Left renal pelvis (tissue), 4 donors: ENCODE measurements around the gene RAB8B. TPM values are rescaled to one million over a fixed set of nuclear protein-coding genes. Genes with fewer than 3 reads are reported as not detected.
"Not testable (repeated sequence)": the region's sequence is repeated elsewhere in the genome, so short reads cannot be mapped to it uniquely, and the experiment has no call there.

ENCODE experiments used
- DNase-seq, 4 donors: peaks; one replicate each; pipeline ENCODE4 v3.0.0-alpha.2; 2013; ENCODE audit warnings: low read depth in 4 of 4, low spot score in 3 of 4
- polyA plus RNA-seq, 4 donors: library from polyadenylated mRNA; unstranded; fragments of 120-200 nt; gene quantifications; one replicate each; pipeline ENCODE4 v1.2.1, GENCODE V29; 2013; ENCODE audit not compliant: insufficient read length in 4 of 4

The RAB8B gene
- polyA plus RNA-seq, 4 donors, result 28.1 to 41.2 (median 34.8) TPM

DNA sequence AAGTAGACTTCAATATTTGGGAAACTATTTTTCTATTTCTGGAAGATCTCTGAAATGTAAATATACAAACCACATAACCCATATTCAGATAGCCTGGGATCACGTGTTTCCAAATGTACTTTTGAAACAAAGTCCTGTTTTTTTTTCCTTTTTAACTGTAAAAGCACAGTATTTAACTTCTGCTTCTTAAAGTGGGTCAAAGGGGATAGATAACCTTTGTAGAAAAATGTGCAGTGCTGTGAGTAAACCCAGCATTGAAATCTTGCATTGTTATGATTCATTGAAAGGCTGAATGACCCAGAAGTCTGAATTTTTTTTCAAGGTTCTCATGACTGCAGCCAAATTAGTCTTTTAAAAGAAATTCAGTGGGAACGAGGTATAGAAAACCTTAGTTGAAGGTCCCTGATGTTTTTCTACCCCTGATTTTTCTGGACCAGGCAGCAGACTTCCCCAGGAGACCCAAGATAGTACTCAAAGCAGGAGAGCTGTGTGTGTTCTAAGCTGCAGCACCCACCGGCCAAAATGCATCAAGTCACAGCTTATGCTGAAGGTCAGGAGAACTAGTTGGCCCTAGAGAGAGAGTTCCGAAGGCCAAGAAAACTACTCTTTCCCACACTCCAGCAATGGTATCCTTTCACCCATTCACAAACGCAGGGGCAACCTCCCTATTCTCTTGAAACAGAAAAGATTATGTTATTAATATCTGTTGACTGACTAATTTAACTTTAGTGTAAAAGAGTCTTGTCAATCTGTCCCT, 44.4 kb downstream of the RAB8B start:
- DNase-seq, result no peak

DNA sequence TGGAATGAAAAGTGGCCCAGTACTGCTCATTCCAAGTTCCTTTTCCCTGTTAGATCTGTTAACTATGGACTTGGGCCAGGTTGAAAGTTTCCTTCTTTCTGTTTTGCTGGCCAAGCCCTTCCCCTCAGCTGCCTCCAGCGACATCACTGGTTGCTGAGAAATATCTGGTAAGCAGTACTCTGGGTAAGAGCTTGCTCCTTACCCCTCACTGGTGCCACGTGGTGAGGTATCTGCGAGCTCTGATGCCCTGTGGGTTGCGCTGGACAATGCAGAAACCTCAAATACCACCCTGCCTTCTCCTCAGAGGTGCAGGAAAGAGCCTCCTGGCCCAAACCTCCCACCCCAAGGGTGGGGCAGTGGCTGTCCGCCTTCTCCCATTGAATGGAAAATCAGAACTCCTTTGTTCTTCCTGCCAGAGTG, 45.1 kb downstream of the RAB8B start:
- no peak for DNase-seq

DNA sequence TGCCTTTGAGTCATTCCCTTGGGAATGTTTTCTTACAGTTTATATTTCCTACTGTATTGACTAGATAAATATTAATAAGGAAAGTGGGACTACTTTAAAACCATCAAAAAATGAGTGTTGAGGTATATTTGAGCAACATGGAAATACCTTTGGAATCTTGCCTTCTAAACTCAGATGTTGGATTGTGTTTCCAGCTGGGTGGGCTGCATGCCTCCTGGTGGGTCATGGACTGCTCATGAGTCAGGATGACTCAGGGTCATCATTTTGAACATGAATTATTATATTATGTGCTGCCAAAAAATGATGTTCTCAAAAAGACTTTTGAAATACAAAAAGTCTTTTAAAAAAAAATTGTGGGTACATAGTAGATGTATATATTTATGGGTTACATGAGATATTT, 46.9 kb downstream of the RAB8B start:
- DNase-seq, result no peak

DNA sequence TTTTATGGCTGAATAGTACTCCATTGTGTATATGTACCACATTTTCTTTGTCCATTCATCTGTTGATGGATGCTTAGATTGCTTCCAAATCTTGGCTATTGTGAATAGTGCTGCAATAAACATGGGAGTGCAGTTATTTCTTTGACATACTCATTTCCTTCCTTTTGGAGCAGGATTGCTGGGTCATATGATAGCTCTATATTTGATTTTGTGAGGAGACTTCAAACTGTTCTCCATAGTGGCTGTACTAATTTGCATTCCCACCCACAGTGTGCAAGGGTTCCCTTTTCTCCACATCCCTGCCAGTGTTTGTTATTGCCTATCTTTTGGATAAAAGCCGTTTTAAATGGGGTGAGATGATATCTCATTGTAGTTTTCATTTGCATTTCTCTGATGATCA, 47.7 kb downstream of the RAB8B start:
- not testable (repeated sequence) for DNase-seq

DNA sequence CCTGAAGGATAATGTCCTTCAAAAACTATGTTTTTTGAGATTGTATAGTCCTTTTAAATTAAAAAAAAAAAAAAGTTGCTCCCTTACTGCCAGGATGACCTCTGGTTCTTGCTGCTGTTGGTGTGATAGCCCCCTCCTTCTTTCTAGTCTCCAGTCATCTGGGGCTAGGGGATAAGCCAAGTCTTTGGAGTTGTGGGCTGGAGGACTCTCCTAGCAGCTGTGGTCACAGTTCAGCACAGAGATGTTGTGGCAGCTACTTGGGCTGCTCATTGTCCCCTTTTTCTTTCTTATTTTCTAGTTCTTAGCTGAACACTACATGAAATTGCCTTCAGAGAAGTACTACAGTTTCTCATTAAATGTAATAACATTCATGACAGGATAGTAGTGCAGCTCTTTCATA, 48.8 kb downstream of the RAB8B start:
- DNase-seq, result no peak

DNA sequence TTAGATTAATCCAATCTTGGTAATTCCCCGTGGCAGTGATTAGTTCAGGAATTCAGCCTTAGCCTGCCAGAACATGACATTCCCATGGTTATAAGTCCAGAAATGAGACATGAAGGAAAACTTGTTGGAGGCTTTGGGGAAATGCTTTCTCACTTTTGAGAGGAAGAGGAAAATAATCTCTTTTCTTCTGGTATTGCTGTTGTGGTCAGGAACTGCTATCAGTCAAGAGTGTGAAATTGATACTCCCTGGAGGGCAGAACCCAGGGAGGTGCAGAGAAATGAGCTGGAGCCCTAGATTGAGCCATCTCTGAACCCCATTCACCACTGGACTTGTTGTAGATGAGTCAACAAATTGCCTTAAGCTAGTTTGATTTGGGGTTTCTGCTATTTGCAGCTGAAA, 49.4 kb downstream of the RAB8B start:
- no peak for DNase-seq

DNA sequence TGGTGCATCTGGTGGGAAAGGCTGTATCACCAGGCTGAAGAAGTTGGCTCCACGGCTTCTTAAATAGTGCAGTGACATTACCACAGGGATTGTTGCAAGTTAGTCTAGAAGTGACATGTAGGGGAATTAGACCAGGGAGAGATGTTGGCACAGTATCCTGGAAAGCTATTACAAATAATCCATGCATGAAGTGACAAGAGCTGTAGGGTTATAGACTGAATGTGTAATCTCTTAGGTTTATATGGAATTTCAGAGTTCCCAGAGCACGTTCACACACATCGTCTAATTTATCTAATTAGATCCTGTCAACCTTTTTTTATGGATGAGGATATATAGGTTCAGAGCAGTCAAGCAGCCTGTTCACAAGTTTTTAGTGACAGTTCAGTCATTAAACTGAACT, 50.7 kb downstream of the RAB8B start:
- no peak for DNase-seq

DNA sequence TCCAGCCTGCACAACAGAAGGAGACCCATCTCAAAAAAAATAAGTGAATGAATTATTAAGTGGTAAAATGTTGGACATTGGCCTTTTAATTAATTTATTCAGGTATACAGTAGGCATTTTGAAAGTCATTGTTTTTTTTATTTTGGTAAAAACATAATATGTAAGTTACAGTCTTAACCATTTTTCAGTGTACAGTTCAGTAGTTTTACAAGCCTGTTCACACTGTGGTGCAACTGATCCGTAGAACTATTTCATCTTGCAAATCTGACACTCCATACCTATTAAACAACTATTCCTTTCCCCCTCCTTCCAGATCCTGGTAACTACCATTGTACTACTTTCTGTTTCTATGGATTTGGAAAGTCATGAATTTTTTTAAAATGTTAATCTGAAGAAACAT, 51.9 kb downstream of the RAB8B start:
- DNase-seq, result no peak

DNA sequence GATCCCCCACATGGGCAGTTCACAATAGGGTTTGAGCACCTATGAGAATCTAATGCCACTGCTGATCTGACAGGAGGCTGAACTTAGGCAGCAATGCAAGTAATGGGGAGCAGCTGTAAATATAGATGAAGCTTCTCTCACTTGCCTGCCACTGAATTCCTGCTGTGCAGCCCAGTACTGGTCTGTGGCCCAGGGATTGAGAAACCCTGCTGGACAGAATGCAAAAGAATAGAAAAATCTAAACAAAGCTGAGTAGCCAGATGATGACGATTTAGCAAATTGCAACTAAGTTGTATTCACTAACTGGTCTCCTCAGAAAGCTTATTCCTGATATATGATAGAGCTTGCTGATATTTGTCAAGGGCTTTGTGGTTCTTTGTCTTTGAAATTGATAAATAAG, 53.7 kb downstream of the RAB8B start:
- DNase-seq, result no peak

DNA sequence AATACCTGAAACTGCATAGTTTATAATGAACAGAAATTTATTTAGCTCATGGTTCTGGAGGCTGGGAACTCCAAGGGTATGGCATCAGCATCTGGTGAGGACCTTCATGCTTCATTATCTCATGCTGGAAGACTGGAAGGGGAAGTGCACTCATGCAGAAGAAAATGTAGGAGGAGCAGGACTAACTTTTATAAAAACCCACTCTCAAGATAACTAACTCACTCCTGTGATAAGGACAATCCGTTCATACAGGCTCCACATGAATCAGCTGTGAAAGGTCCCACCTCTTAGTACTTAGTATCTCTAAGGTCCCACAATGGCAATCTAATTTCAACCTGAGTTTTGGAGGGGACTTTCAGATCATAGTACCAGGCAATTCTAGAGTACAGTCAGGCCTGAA, 54.4 kb downstream of the RAB8B start:
- no peak for DNase-seq

DNA sequence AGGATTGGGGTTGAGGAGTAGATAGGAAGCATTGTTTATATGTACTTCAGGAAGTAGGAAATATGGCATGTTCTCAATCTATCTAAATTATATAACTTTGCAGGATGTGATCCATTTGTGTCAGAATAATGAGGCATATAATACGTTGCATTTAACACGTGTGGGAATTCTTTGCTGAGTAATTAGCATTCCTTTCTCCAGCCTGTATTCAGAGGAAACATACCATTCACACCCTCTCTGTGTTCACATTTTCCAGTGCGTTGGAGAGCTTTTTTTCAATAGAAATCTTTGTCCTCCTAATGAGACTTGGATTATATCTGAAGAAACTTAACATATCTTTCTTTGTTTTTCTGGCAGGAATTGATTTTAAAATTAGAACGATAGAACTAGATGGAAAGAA, 55.0 kb downstream of the RAB8B start:
- no peak for DNase-seq

DNA sequence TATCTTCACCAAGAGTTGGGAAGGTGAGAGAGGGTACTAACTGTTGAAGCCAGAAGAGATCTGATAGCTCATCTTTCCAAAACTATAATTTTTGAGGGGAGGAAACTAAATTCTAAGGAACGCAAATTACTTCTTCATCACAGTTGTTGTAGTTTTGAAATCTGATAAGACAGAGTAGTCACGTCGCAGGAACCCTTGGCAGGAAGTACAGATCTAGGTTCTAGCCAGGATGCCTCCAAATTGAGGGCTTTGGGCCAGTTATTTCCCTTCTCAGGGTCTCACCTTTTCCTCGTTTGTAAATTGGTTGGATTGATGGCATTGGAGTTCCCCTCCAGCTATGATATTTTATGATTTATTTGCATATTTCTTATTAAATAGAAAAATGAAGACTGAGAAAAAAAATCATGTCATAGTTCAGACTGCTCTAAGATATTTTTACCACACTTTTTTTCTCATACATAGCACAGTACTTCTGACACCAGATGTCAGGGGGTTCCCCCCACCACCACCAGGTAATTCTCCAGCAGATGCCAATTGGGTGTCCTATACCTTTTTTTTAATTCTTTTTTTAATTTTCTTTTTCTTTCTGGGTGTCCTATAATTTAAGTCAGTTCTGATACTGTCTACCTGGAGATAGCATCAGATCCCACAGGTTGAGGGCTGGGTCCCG, 55.7 kb downstream of the RAB8B start:
- no peak for DNase-seq

DNA sequence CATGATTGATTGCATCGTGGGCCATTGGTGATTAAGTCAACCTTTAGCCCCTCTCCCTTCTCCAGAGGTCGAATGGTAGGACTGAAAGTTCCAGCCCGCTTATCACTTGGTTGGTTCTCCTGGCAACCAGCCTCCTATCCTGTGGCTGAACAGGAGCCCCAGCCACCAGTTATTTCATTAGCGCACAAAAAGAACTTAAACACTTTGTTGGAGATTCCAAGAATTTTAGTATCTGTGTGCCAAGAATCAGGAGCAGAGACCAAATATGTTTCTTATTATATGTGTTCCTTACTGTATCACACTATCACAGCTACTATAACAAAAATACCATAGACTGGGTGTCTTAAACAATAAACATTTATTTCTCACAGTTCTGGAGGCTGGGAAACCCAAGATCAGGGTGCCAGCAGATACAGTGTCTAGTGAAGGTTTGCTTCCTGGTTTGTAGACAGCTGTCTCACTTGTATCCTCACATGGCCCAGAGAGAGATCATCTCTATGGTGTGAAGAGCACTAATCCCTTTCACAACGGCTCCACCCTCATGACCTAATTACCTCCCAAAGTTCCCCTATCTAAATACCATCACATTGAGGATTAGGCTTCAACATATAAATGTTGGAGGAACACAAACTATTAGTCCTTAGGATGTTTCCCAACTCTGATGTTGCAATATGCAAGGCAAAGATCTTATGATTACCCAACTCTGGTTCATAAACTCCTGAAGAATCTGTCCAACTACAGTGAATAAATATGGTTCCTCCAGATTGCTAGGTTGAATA, 57.5 kb downstream of the RAB8B start:
- DNase-seq, result no peak

DNA sequence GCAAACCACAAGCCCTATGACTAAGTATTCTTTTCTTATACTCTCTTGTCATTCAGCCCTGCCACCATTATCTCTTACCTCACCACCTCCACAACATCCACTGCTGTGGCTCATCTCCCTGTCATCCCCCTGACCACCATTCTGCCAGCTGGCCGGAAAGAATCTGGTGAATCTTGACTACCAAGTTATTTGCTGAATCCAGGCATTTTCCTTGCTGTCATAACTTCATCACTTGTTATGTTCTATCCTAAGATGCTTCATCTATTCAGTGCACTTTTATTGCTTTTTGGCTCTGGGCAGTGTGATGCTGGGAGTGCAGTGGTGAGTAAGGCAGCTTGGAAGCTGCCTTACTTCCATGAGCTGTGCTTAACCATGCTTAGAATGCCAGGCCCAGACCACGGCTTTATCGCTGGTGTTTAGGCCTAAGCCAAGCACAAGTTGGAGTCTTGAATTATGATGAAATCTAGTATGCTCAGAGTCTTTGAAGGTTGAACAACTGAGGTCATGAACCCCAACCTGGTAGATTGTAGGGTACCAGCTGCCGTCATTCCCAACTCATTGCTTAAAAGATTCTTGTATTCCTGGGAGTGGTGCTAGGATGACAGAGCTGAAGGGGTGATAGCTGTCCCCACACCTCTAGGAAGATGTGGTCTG, 61.0 kb downstream of the RAB8B start:
- no peak for DNase-seq

DNA sequence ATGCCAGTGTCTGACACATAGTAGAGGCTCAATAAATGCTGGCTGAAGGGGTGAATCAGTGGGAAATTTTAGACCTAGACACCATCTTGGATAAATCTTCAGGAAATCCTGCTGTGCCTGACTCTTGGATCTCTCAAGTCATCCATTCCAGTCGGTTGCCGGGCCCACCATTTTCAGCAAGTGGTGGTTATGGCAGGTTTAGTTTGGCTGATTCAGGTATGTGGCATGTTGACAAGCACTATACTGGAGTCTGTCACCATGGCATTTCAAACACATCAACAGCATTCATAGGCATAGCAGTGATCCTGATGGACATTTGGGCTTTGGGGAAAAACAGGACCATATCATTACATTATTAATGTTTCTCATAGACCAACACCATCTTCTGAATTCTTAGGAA, 62.3 kb downstream of the RAB8B start:
- DNase-seq, result no peak

DNA sequence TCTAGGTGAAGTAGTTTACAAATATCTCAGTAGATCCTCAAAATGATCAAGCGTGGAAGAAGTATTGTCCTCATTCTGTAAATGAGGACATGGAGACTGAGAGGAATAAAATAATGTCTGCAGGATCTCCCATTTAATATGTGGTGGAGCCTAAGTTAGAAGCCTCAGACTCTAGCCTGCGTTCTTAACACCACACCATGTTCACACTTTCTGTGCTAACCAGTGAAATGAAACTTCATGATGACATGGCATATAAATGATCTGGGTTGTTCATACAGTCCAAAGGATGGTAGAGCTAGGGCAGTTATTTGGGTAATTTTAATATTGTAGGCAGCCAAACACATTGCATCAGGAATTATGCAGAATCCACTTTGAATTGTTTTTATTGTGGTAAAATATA, 62.9 kb downstream of the RAB8B start:
- DNase-seq, result no peak

DNA sequence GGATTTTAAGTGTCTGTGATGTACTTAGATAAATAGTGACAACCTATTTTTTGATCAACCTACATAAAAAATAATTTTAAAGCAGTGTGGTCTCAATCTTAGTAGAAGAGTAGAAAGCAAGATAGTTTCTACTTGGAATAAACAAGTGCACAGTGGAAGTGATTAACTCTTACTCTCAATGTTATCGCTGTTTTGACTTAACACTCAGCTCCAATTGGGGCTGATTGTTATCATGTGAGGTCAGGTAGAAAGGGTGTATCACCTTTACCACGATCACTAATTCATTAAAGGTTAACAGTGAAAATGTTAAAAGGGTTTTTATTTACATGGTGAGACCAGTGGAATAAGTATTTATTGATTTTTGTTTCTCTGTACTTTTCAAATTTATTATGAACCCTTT, 65.6 kb downstream of the RAB8B start:
- no peak for DNase-seq

DNA sequence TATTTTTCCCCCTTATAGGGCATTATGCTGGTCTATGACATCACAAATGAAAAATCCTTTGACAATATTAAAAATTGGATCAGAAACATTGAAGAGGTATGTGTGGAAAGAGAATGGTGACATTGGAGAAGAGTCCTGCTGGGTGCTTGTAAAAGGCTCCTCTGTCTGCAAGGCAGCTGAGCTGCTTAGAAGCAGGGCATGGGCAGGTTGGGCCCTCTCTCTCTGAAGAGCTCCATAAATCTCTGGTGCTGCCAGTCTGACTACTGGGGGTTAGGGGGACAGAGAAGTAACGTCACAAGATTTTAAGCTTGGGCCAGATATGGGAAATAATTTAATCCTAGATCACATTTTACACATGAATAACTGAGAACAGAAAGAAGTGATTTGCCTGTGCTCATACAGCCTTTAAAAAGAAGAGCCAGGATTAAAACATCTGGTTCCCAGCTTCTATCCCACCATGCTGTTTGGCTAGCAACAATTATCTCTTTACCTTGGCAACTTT, 66.1 kb downstream of the RAB8B start:
- DNase-seq, result no peak

DNA sequence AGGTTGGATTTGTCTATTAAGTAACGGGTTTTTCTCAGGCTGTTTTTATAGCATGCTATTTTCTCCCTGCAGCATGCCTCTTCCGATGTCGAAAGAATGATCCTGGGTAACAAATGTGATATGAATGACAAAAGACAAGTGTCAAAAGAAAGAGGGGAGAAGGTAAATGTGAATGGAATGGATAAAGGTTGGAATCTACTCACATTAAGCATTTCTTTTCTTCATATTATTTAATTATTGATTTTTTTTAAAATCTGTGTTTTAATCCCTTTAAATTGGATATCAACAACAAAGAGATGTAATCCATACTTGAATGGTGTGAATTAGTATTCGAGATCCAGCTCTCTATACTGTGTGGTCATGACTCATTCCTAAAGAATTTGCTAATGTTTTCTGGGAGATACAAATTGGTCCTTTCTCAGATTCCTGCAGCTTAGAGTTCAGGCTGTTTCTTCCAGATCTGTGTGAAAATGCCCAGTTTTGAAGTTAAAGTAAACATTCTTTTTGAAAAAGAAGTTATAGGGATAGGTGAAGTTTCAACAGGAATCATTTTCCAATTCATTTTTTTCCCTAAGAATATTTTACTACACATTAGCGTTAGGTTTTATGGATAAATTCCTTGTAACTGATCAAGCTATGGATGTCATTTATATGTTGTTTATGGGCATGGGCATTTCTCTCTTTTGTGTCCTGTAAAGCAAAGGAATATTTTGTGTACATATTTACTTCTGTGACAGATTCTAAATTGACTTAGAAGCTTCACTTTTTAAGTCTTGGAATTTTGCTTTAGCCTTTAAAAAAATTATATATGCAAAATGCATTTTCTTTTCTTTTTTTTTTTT, 67.2 kb downstream of the RAB8B start:
- no peak for DNase-seq

DNA sequence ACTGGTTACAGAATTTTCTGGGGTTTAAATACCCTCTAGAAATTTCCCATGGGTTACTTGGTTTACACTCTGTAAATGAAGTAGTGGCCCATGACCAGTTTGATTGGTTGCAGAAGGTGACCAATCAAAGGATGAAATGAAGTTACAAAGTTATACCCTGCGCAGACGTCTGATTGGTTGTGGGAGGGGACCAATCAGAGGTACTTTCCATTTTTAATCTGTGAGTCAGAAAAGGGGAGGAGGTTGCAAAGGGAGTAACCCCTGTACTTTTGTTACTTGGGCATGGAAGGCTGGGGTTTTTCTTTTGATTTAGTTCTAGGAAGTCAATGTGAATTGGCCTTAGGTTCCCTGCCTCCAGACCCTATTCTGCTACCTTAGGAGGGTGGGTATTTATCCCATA, 69.3 kb downstream of the RAB8B start:
- DNase-seq, result no peak
